ENCODE data around the gene RAD51B.

DNA sequence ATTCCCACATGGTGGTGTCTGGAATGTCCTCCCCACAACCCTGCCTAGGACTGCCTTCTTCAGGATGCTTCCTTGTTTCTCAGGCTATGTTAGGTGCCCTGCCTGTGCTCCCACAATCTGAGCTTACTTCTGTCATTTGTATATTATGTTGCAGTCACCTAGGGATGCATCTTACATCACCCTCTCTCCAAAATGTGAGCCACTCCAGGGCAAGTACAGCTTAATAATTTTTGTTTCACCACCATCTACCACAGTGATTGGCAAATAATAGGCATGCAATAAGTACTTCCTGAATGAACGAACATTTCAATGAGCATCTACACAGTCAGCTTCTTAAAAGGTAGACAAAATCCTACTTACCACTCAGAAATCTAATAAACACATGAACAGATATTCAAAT, 40.8 kb upstream of the RAD51B start:
- TF ChIP-seq, protein P1, sequence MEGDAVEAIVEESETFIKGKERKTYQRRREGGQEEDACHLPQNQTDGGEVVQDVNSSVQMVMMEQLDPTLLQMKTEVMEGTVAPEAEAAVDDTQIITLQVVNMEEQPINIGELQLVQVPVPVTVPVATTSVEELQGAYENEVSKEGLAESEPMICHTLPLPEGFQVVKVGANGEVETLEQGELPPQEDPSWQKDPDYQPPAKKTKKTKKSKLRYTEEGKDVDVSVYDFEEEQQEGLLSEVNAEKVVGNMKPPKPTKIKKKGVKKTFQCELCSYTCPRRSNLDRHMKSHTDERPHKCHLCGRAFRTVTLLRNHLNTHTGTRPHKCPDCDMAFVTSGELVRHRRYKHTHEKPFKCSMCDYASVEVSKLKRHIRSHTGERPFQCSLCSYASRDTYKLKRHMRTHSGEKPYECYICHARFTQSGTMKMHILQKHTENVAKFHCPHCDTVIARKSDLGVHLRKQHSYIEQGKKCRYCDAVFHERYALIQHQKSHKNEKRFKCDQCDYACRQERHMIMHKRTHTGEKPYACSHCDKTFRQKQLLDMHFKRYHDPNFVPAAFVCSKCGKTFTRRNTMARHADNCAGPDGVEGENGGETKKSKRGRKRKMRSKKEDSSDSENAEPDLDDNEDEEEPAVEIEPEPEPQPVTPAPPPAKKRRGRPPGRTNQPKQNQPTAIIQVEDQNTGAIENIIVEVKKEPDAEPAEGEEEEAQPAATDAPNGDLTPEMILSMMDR (conservative IDR thresholded peaks at IDR 0.05), result no peak
- no peak for TF ChIP-seq EZH2 (IDR thresholded peaks at IDR 0.05; ENCODE audit: low read depth)
